Femur (tissue), 1 donor: ENCODE measurements around the gene SEMA6A.

Experiments used
- DNase-seq: peaks from one replicate; pipeline ENCODE4 v3.0.0-alpha.2; 2017

Gene SEMA6A

DNA sequence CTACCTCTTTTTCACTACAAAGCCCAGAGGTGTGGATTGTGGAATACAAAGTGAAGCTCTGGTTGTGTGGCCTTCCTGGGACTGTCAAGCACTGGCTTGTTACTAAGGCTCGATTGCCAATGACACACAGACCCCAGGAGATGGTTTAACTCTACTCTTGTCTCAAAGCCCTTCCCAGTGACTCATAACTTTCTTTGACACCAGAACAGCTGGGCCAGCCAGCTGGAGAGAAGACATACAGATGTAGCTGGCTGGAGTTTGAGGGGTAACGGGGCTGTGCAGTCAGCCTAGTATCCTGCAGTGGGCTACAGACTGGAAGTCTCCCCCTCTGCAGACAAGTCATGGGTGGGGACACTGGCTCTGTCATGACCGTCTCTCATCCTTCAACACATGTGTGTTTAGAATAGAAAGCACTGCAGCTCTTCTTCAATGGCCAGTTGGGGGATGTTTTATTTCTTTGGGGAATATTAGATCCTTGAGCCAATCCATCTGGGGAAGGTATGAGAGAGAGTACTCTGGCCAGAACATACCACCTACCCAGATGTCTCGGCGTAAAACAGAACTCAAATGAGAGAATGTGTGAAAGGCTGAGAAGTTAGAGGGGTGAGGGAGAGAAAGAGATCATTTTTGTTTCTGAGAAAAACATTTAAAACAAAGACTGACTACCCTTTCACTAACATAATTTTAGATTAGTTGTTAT, 53.3 kb downstream of the SEMA6A start:
- peak; percentile 80 for DNase-seq

- DNase-seq, result peak; percentile 42
Measured at GRCh38 chr5:116520771-116521170, 53.9 kb downstream of the SEMA6A start.

DNA sequence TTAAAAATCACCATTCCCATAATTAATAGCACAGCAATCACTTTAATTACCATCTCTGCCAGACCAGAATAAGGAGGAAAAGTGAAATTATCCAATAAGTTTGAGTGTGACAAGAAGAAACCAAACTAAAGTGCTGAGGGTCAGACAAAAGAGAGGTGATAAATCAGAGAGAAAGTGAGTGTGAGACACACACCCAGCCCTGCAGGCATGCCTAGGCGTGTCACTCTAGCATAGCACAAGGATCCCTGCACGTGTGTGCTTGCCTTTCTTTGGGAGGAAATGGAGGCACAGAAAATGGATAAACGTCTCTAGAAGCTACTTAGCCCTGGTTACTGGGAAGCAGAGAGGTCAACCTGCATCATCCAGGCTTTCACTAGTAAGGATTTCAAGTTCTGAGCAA, 56.2 kb downstream of the SEMA6A start:
- DNase-seq, result no peak

GRCh38 chr5:116517488-116517887, 57.1 kb downstream of the SEMA6A start:
- DNase-seq, result no peak

GRCh38 chr5:116516021-116516420, 58.6 kb downstream of the SEMA6A start:
- no peak for DNase-seq

GRCh38 chr5:116514421-116514970, 60.1 kb downstream of the SEMA6A start:
- no peak for DNase-seq

GRCh38 chr5:116510517-116510916, 64.1 kb downstream of the SEMA6A start:
- DNase-seq, result no peak

DNA sequence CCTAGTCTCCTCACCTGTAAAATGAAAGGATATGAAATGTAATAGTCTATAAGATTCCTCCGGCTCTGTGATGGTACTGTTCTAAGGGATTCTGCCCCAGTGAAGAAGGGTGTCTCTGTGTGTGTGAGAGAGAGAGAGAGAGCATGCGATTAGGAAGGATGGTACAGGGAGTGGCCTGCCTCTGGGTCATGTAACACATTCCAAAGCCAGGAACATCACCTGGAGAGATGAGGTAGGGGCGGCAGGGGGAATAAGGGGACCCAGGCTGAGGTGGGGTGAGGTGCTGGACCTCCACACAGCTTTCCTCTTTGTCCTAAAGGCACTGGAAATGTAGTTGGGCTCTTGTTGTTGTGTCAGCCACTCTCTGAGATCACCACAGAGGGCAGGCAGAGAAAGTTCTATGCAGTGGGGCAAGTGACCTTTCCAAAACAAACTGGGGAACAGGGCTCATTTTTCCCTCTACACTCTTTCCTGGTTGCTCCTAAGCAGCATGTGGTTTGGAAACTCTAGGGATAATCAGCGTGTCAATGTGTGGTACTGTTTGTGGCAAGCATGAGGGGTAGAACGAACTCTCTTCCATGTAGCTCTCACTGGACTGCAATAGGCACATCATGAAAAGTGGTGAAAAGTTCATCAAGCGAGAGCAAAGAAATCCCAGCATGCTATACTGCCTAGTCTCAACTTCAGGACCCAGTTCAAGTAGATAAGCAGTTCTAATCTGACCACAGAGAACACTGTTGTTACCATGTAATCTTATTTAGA, 65.0 kb downstream of the SEMA6A start:
- no peak for DNase-seq

DNA sequence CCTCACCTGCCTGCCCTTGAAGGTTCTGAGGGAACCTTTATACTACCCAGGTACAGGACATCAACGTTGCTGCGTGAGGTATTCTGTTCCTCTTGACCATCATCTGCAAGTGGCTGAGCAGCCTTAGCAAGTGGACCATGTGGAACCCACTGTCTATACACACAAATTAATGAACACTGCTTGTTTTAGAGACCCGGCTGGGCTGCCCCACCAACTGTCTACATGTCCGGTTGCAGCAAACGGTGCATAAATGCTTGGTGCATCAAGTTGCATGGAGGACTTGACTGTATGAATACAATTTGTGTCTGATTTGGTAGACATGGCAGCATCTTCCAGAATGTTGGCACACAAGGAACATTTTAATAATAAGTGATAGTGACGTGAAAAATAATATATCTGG, 65.8 kb downstream of the SEMA6A start:
- no peak for DNase-seq

DNA sequence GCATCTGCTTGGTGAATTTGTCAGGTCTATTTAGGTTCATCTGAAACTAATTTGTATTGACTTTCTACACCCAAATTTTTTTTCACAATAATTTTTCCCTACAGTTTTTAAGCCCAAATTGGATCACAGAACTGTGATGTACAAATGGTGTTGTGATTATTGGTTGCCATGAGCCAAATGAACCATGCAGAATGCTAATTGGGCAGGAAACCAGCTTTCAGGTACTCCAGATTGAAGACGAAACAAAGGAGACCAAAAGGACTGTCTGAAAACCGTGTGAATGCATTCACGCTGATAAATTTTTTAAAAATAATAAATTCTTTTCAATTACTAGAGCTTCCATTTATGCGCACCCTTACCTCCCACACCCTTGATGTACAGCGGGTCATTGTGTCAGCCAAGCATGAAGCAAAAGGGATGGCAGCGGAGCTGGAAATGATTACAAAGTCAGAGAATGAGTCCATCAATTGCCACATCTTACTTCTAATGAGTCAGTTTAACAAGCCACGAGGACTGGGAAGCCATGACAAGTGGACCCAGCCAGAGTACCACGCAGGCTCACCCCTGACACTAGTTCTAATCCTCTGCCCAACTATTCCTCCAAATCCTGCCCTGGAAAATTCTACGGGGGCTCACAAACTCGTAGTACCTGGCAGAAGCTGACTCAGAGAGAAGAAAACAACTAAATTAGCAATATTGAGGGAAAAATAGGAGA, 66.5 kb downstream of the SEMA6A start:
- no peak for DNase-seq

DNA sequence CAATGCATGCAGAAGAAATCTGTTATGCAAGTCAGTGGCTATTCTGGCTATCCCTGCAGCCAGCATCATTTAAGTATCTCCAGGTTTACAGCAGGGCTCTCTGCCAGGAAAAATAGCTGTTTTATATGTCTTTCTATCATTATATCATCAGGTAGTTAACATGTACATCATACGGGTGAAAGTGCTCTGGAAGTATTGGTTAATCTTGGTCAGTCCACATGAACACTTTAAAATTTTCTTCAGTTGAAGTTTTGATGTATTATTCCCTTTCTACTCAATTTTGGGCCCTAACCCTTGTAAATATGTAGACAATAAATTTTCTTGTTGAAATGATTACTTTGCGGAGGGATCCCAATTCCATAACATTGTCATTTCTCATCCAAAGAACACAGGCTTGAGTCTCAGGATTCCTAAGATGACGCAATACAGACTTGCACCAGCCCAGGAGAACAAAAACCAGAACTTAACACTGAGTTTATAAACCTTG, 67.5 kb downstream of the SEMA6A start:
- peak; percentile 44 for DNase-seq

- no peak for DNase-seq
Measured at GRCh38 chr5:116506488-116506887, 68.1 kb downstream of the SEMA6A start.

GRCh38 chr5:116504593-116505166, 69.9 kb downstream of the SEMA6A start:
- no peak for DNase-seq

- DNase-seq, result peak; percentile 66
Measured at GRCh38 chr5:116502616-116503015, 72.0 kb downstream of the SEMA6A start.

DNA sequence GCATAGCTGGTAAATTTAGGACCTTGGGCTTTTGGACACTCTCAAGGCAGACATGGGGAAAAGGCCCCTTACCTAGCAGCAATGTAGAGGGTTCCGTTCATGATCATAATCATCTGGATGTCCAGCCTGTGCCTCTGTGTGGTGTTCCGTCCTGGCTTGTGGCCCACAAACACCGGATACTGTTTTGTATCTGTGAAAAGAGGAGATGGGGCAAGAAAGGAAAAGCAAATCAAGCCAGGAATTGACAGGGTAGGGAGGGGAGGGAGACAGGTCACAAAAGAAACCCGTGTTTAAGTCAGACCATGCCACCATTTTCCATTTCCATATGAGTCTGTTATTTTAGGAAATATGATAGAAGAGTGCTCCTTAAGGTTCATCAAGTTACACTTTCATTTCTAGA, 72.5 kb downstream of the SEMA6A start:
- DNase-seq, result no peak

DNA sequence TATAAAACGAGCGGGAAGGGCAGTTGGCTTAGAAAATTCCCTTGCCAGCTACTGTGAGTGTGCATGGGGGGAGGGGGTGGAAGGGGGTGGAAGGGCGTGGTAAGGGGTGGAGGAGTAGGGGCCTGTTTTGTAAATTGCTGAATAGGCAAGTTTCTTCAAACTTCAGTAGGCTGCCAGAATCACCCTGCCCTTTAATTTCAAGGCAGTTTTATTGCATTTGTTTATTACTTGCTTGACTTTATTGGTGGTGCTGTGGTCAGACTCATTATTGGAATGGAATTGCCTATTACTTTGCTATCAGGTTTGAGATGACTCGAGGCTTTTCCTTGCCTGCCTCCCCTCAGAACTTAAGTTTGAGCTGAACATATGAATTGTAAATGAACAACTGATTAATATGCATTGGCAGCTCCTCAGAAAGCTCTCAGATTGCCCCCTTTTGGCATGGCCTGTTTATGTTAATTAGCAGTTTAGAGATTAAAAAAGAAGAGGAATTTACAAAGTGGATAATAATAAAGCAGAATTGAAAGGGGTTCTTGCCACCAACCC, 76.0 kb downstream of the SEMA6A start:
- DNase-seq, result no peak

- no peak for DNase-seq
Measured at GRCh38 chr5:116497631-116498030, 77.0 kb downstream of the SEMA6A start.

- no peak for DNase-seq
Measured at GRCh38 chr5:116495786-116496357, 78.8 kb downstream of the SEMA6A start.

- DNase-seq, result no peak
Measured at GRCh38 chr5:116494784-116495450, 79.7 kb downstream of the SEMA6A start.

DNA sequence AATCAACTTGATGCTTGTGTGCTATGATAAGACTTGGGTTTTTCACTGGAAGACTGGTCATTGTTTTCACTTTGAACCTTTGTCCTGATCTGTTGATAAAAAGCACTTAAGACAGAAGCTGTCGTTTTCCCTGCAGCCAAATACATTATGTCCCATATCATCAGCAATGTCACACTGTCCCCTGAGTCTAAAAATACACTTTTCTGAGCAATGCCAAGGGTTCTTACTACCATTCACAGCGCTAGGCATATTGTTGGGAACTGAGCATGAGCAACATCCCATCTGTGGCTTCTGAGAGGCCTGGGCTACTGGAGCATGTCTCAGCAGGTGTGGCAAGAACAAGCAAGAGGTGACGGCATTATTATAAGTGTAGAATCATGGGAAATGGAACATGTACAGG, 81.8 kb downstream of the SEMA6A start:
- DNase-seq, result no peak

- DNase-seq, result peak; percentile 51
Measured at GRCh38 chr5:116492016-116492623, 82.5 kb downstream of the SEMA6A start.
